Skin epidermis (tissue), 12 donors: Measurements from ENCODE around the gene GNAI3.

Experiments
- H3K27ac ChIP-seq, 21 experiments: fragments of 200-600 bp; sonication (generic) in 11 of 21; one replicate each; pipeline ENCODE4 v1.5.0; 2020; ENCODE audit warnings: mild to moderate bottlenecking in 3 of 21, inconsistent platforms in 2 of 21, moderate library complexity in 2 of 21
- H3K4me3 ChIP-seq, 7 experiments: fragments of 200-600 bp; sonication (generic) in 2 of 7; one replicate each; pipeline ENCODE4 v1.5.0; 2020; ENCODE audit warnings: inconsistent platforms in 2 of 7, mild to moderate bottlenecking in 2 of 7, moderate library complexity in 1 of 7

Gene GNAI3

DNA sequence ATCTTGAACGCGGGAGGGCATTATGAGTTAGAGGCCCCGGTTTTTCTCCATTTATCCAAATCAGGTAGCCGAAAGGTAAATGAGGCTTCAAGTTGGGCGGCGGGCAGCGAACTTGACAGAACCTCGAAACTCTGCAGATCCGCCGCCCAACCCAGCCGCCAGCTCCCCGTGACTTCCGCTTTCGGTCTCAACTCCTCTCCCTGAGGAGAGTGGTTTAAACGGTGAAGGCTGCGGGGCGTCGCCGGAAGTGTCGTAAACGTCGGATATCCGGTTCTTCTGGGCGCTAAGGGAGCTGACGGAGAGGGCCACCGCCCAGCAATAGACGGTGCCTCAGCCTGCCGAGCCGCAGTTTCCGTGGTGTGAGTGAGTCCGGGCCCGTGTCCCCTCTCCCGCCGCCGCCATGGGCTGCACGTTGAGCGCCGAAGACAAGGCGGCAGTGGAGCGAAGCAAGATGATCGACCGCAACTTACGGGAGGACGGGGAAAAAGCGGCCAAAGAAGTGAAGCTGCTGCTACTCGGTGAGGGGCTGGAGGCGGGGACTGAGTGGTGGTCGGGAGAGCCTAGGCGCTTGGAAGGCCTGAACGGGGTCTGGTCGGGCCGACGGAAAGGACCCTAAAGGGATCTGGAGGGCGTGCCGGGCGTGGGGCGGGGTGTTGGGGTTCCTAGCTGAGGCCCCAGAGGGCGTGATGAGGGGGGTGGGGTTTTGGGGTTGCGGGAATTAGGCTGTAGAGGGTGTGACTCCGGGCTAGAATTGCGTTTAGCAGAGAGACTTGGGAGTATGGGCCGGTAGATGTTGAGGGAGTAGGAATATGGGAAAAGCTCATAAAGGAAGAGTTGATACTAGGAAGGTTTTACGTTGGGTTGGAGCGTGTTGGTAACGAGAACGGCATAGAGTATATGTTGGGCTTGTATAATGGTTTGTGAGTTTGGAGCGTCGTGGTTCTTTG lies at the start of gene GNAI3:
Gene GNAI3, plus strand, starts transcription at position 295 of the 947 bp plus-strand sequence. Its CDS starts 106 bp downstream, at position 401.
- peak within 1 kb of the TSS; percentile 84 to 98 (median 96) for H3K27ac ChIP-seq
- H3K4me3 ChIP-seq = peak within 1 kb of the TSS; percentile 57 to 89 (median 87)

DNA sequence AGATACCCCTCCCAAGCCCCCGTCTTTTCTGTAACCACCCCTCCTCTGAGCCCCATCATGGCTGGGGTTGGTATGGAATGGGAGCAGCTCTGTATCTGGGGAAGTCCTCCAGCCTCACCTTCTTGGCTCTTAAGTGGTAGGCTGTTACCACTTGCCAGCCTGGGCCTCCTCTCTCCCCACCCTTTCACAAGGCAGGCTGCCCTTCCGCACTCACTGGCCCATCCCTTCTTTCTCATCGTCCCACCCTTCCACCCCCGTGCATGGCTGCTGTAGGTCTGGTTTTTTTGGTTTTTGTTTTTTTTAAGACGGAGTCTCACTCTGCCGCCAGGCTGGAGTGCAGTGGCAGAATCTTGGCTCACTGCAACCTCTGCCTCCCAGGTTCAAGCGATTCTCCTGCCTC lies 49.3 kb upstream of the GNAI3 start:
- H3K4me3 ChIP-seq = no peak overlapping the region
- peak overlapping the region in 15 of 21 experiments; percentile 17 to 81 (median 58) for H3K27ac ChIP-seq

DNA sequence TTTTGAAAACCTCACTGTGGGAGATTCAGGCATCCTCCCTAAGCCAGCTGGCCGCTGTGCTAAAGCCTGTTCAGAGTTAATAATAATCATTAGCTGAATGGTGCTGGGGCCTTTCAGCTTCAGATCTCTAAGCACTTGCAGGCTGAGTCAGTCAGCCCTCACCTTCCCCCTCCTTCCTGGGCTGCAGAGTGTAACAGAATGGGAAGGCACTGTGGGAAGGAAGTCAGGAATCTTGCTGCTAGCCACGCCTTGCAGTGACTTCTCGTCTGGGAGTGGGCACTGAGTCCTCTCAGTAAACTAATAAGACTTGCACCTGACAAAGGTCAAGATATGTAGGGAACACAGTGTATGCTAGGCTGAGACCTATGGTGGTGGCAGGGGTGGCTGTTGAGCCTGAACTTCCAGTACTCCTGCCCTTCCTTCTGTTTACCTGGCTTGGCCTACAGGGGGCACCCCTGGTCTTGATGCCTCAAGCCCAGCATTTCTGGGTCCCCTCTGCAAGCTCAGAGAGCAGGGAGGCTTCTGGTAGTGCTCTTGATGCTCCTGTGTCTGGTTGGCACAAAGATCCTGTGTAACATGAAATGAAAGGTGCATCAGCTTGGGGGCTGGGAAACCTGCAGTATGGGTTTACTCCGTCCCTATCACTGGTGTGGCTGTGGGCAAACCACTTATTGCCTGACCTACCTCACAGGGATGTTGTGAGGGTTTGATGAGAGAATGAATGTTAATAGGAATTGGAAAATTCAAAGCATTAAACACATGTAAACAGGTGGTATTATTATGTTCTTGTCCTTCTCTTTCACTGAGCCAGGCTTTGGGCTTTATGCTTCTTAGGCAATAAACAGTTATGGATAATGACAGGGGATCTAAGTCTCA lies 48.5 kb upstream of the GNAI3 start:
- Histone ChIP-seq H3K27ac (peak overlapping the region in 18 of 21 experiments; percentile 5 to 81 (median 50)), H3K4me3 (no peak overlapping the region)

DNA sequence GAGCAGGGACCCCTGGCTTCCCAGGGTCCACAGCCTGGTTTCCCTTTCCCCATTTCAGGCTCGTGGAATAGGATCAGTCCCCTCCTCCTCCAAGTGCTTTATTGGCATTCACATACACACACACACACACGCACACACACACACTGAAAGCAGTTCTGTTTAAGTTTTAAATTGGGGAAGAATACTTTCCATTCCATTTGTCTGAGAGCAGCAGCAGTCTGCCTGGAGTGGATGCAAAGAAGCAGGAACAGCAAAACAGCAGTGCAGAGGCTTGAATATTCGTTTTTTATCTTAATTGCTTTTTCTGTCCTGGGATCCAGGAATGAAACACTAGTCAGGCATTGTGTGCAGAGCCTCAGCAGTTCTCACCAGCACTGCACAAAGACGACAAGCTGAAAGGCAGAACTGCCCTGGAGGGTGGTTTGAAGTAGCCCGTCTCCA lies 47.5 kb upstream of the GNAI3 start:
- Histone ChIP-seq H3K27ac (peak overlapping the region in 11 of 21 experiments; percentile 13 to 81 (median 66)), H3K4me3 (no peak overlapping the region)

DNA sequence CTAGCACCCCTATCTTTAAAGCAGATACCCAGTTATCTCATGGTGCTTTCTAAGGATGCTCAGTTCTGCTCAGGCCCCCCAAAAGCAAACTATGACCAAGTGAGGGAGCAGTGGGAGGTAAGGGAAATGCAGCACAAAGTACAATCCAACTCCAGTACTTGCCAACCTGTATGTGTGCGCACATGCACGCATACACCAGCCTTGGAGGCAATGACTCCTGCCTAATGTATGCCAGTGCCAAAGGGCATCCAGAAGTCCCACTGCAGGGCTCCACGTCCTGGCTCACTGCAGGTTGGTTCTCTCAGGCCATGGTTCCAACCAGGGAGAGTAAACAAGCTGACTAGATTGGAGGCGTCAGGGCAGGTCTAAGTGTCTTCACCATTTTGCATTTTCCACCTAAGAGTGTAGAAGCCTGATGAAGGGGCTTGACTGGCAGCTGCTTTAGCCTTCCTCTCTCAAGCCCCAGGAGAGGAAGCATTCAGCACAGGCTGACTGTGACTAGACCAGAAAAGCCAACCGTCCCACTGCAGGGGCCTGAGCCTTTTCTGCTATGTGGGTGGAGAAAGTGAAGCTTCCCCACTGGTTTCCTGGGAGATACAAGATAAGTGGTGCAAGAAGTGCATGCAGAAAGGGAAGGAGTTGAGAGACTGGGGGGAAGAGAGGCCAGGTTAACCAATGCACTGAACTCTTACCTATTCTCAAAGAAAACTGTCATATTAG lies 46.6 kb upstream of the GNAI3 start:
- H3K27ac ChIP-seq = peak overlapping the region in 11 of 21 experiments; percentile 13 to 81 (median 66)

DNA sequence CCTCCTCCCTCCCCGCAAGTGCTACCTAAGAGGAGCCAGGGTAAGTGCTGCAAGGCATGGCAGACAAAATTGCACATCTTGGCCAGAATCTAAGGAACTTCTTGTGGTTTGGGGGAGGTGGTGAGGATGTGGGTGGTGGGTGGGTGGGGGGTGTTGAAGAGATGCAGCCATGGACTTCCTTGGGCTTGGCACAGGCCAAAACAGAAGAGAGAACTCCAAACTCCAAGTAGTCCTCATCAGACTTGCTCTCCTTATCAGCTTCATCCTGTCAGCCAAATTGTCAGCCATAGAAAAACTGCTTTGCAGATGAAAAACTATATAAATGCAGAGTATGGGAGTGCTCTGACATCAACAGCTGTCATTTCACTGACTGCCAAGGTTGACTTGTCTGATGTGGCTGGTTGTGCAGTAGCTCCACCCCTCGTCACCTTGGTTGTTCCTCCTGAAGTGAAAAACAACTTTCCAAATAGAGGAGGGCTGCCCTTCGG lies 46.0 kb upstream of the GNAI3 start:
- no peak overlapping the region for H3K4me3 ChIP-seq
- H3K27ac ChIP-seq = peak overlapping the region in 11 of 21 experiments; percentile 49 to 81 (median 66)

More for the DNA sequence above, 46.6 kb upstream of the GNAI3 start:
- no peak overlapping the region for H3K4me3 ChIP-seq

DNA sequence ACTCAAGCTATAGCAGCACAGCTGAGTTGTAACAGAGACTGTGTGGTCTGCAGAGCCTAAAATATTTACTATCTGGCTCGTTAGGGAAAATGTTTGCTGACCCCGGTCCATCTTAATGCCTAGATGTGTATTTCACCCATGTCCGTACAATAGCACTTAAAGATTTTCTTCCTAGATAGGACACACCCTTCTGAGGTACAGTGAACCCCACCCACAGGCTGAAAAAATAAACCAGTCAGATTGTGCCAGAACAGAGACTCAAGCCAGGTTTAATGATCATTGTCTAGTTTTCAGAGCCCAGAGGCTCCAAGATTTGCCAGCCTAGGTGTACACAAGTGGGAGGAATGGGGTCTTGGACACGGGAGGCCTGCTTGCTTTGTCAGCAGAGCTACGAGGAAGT lies 44.5 kb upstream of the GNAI3 start:
- no peak overlapping the region for H3K4me3 ChIP-seq
- H3K27ac ChIP-seq = peak overlapping the region in 7 of 21 experiments; percentile 5 to 70 (median 25)

DNA sequence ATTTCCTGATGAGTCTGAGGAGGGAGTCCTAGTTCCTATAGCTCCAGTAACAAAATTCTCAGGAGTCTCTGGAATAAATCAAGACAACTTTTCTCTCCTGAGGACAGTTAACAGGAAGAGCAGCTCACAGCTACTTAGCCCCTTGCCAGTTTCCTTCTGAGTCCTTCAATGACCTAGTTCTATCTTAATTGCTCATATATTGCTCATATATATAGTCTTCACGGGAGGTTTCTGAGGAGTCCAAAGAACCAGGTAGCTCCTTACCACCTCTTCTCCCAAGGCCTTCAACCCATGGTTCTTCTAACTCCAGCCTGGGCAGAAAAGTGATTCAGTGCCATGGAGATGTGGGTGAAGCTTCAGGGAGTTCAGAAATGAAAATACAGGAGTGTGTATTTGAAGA lies 43.4 kb upstream of the GNAI3 start:
- no peak overlapping the region for H3K4me3 ChIP-seq
- peak overlapping the region in 2 of 21 experiments; percentile 20 to 70 for H3K27ac ChIP-seq

DNA sequence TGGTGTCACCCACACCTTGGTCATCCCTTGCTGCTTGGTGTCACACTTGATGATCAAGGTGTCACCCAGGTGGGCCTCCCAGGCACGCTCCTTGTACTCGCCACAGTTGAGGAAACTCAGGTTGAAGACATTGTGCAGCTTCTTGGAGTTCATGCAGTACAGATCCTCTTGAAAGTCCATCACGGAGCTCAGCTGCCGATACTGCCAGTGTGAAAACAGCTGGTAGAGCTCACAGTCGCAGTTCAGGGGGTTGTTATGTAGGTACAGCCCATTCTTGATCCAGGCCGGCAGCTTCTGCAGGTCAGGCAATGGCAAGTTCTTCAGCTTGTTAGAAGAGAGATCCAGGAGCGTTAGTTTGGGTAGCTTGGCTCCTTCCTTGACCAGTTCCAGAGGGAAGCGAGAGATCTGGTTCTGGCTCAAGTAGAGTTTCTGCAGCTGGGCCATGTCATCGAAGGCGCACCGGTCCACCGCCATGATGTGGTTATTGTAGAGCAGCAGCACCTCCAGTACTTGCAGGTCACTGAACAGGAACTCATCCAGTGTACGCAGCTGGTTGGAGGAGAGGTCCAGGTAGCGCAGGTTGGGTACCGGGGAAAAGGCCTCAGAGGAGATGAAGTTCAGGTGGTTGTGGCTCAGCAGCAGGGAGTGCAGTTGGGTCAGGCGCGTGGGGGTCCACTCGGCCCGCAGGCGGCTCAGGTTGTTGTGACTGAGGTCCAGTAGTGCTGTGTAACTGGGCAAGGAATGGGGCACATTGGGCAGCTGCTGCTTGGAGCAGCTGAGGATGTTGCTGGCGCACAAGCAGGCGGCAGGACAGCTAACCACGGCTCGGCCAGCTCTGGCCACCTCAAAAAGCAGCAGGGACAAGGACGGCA lies 40.2 kb upstream of the GNAI3 start:
- no peak overlapping the region for H3K27ac ChIP-seq
- H3K4me3 ChIP-seq = peak overlapping the region in 1 of 7 experiments; percentile 69

DNA sequence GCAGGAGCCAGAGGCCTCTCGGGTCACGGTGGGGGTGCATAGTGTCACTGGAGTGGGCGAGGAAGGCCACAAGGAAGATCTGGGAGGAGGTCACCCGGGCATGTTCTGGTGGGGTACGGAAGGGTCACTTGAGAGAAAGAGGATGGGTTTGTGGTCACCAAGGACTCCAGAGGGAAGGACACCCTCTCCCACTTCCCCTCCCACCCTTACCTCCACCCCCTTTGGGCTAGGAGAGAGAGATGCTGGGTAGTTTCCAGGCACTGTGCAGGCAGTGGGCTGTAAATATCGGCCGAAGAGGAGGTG lies 39.6 kb upstream of the GNAI3 start:
- peak overlapping the region in 6 of 7 experiments; percentile 51 to 69 (median 62) for H3K4me3 ChIP-seq
- H3K27ac ChIP-seq = peak overlapping the region in 6 of 21 experiments; percentile 61 to 80 (median 76)

DNA sequence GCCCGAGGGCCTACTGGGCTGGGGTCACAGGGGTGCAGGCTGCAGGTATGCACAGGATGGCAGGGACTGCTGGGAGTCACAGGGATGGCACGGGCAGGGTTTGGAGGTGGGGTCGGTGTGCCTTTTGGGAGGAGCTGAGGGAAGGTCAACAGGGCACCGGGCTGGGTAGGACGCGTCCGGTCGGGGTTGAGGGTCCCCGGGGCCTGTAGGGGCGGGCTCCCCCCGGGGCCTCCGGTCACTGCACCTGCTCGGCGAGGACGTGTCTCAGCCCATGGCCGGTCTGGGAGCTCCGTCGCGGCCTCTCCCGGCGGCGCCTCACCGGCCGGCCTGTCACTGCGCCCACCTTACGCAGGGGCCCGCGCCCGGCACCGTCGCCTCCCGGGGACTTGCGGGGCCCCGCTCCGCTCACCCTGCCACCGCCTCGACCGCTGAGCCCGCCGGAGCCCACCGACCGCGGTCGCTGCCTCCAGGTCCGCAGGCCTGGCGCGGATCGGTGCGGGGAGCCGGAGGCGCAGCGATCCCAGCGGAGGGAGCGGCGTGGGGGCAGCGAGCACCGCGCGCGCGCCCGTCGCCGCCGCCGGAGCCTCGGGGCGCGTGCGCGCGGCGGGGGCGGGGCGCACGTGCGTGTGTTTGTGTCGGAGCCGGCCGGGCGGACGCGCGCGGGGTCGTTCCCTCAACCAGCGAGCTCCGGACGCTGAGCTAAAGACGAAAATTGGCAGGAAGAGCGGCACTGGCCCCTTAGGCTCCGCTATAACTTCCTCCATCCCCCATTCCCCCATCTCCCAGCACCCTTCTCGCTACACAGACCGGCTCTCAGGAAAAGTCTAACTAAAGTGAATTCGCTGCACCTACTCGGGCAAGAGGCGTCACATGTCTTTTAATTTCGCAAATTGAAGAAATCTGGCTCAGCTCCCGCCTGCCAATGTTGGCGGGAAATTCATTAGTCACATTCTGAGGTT lies 39.0 kb upstream of the GNAI3 start, which contains the start of gene AMIGO1:
Gene AMIGO1, minus strand, starts transcription at position 552 of the 959 bp plus-strand sequence. CDS start 815 bp downstream, outside the sequence.
- H3K27ac ChIP-seq = peak within 1 kb of the TSS in 13 of 21 experiments; percentile 51 to 80 (median 68)
- peak within 1 kb of the TSS; percentile 51 to 69 (median 62) for H3K4me3 ChIP-seq

DNA sequence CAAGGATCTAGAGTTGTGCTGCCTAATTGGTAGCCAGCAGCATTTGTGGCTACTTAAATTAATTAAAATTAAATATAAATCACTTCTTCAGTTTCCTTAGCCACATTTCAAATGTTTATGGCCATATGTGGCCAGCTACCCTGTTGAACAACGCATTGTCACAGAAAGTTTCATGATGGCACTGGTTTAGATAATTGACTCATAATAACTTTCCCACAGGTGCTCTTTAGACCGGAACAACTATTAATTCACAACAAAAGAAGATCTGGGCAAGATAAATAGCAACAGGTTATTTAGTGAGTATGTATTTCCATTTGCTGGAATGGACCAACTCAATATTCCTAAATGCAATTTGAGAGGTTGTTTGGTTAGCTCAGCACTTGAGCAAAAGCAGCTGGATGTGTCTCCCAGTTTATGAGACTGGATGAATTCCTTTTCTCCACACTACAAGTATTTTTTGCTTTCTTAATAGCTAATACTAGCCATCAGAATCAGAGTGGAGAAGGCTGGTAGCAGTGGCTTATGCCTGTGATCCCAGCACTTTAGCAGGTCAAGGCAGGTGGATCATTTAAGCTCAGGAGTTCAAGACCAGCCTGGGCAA lies 35.2 kb upstream of the GNAI3 start:
- H3K27ac ChIP-seq = no peak overlapping the region
- H3K4me3 ChIP-seq = no peak overlapping the region

DNA sequence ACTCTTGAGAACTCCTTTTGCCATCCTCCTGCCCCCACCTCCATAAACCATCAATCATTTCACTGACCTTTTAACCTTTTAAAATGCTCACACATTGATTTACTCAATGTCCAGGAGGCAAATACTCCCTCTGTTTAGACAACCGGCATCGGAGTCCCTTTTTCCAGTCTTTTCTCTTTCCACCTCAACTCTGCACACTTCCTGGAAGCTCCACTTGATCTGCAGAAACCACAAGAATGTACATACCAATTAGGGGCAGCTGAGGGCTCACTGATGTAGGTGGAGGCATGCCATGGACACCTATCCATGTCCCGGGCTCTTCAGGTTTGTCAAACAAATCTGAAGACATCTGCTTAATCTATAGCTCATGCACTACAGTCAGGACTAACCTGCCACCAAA lies 33.6 kb upstream of the GNAI3 start:
- Histone ChIP-seq H3K4me3 (no peak overlapping the region), H3K27ac (no peak overlapping the region)

DNA sequence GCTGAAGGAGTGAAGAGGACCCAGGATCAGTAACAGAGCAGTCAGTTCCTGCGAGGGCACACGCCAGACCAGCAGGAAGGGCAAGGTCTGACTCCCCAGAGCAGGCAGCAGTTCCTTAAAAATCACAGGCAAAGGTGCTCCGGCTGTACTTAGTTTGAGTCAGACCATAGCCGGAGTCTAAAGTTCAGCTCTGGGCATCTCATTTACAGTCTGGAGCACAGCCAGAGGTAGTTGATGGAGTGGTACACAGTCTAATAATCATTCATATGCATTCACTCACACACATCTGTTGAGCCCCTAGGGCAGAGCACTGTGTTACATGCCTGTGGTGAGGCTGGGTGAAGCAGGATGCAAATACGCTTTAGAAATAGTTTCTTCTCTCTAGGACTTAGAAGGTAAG lies 31.5 kb upstream of the GNAI3 start:
- H3K4me3 ChIP-seq = no peak overlapping the region
- no peak overlapping the region for H3K27ac ChIP-seq

DNA sequence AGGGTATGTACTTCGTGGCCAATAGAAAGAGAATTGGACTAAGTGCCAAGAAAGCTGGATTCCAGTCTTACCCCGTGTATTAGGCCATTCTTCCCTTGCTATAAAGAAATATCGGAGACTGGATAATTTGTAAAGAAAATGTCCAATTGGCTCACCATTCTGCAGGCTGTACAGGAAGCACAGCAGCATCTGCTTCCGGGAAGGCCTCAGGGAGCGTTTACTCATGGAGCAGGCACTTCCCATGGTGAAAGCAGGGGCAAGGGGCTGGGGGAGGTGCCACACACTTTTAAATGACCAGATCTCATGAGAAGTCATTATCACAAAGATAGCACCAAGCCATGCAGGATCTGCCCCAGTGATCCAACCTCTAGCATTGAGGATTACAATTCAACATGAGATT lies 31.1 kb upstream of the GNAI3 start:
- H3K4me3 ChIP-seq = no peak overlapping the region
- H3K27ac ChIP-seq = no peak overlapping the region

DNA sequence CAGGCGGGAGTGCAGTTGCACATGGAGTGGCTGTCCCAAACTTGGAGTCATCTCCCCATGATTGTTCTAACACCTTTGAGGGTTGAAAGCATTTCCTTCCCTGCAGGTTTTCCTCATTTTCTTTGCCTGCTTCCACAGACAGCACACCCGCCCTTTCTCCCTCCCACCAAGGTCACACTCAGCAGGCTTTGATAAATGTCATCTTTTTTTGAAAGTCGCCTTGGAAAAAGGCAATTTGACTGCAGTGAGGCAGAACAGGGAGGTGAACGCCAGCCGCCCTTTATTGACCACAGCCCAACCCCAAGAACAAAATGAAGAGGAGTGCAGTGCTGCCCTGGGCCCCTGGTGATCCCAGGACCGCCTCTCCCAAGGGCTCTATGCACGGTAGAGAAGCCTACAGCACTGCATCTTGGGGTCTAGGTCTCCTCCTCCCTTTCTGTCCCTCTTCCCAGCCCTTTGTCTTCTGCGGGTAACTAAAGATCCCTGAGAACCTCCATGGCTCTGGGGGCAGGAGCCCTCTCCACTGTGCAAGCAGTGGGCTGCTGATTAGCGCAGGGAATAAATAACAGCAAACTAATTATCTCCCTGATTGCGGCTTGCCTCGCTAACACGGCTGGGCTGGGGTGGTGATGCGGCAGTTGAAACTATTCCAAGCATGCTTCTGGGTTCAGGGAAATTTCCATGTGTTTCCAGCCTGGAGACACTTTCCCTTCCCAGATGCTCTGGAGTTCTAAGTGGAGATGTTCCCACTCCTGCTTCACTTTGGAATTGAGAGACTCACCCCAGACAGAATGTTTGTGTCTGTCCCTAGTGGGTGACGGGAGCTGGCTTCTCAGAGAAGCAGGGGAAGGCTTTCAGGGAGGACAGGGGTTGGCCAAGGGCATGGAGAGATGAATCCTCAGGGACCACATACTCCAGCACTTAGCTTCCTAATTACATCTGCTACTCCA lies 27.1 kb upstream of the GNAI3 start:
- no peak overlapping the region for H3K27ac ChIP-seq
- no peak overlapping the region for H3K4me3 ChIP-seq
